ENCODE data around the gene CCDC40.

DNA sequence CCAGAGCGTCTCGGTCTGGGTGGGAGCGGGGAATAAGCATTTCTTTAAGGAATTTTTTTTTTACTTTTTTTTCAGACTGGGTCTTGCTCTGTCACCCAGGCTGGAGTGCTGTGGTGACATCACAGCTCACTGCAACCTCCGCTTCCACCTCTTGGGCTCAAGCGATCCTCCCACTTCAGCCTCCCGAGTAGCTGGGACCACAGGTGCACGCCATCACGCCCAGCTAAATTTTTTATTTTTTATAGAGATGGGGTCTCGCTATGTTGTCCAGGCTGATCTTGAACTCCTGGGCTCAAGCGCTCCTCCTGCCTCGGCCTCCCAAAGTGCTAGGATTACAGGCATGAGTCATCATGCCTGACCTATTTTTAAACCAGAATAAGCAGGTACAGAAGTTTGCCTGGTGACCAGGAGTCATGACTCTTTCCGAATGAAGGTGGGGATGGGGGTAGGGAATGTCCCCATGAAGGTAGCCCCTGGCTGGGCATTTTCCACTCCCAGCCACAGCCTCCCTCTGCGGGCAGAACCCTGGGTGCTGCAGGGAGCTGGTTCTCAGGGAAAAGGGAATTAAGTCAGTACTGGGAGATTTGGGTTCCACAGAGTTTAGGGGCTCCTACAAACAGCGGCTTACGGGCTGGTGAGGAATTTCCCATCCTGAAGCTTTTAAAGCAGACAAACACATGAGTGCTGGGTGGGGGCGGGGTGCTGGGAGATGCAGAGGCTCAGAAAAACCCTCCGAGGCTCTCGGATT lies 49.1 kb upstream of the CCDC40 start:
- TF ChIP-seq, protein P1, sequence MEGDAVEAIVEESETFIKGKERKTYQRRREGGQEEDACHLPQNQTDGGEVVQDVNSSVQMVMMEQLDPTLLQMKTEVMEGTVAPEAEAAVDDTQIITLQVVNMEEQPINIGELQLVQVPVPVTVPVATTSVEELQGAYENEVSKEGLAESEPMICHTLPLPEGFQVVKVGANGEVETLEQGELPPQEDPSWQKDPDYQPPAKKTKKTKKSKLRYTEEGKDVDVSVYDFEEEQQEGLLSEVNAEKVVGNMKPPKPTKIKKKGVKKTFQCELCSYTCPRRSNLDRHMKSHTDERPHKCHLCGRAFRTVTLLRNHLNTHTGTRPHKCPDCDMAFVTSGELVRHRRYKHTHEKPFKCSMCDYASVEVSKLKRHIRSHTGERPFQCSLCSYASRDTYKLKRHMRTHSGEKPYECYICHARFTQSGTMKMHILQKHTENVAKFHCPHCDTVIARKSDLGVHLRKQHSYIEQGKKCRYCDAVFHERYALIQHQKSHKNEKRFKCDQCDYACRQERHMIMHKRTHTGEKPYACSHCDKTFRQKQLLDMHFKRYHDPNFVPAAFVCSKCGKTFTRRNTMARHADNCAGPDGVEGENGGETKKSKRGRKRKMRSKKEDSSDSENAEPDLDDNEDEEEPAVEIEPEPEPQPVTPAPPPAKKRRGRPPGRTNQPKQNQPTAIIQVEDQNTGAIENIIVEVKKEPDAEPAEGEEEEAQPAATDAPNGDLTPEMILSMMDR (conservative IDR thresholded peaks at IDR 0.05; ENCODE audit: low read length) = no peak
- TF ChIP-seq EZH2phosphoT487 (IDR thresholded peaks at IDR 0.05; ENCODE audit: borderline replicate concordance, low read depth, low read length) = no peak
